WTC11 (cell line): ENCODE measurements around the gene GALNT18. TPM values are rescaled to one million over a fixed set of nuclear protein-coding genes. Genes with fewer than 3 reads are reported as not detected.

Source experiments
- ATAC-seq: fragments of 200-7000 bp; cut with Tn5 transposase; 2 replicates; pipeline ENCODE4 v1.10.0; 2021; ENCODE audit warnings: mild to moderate bottlenecking, moderate library complexity
- CTCF ChIA-PET: fragments of 300-600 bp; sonication (Branson Sonifier 250); formaldehyde crosslinking; loops from one replicate; lab custom pipeline; 2021; ENCODE audit warnings: antibody characterized with exemption; lab: Charles Lee
- POLR2A ChIA-PET: fragments of 350-600 bp; sonication (Branson Sonifier 250); formaldehyde crosslinking; loops from one replicate; lab custom pipeline; 2021; ENCODE audit warnings: antibody characterized with exemption; lab: Charles Lee
- DNase-seq: peaks from one replicate; pipeline ENCODE4 v3.0.0; 2021; ENCODE audit warnings: low spot score
- H3K27ac Mint-ChIP-seq: 2 replicates; pipeline ENCODE4 v1.8.0; 2021; ENCODE audit warnings: mixed read lengths
- H3K27me3 Mint-ChIP-seq: 2 replicates; pipeline ENCODE4 v1.8.0; 2021; ENCODE audit warnings: low read depth, mild to moderate bottlenecking, moderate library complexity, mixed read lengths
- H3K36me3 Mint-ChIP-seq: 2 replicates; pipeline ENCODE4 v1.8.0; 2021; ENCODE audit warnings: mixed read lengths
- H3K4me1 Mint-ChIP-seq: 2 replicates; pipeline ENCODE4 v1.8.0; 2022; ENCODE audit warnings: mixed read lengths
- H3K4me3 Mint-ChIP-seq: 2 replicates; pipeline ENCODE4 v1.8.0; 2021; ENCODE audit warnings: mild to moderate bottlenecking, moderate library complexity, mixed read lengths
- H3K9me3 Mint-ChIP-seq: 2 replicates; pipeline ENCODE4 v1.8.0; 2021; ENCODE audit warnings: mixed read lengths
- ATF1 ChIP-seq: sonication (generic); formaldehyde crosslinking; IDR thresholded peaks from 2 replicates; pipeline ENCODE4 v1.8.1; 2023; ENCODE audit warnings: mild to moderate bottlenecking, moderate library complexity, missing genetic modification reagents
- ATF6 ChIP-seq: sonication (generic); formaldehyde crosslinking; IDR thresholded peaks from 2 replicates; pipeline ENCODE4 v1.8.1; 2023; ENCODE audit warnings: mild to moderate bottlenecking, missing genetic modification reagents
- E2F4 ChIP-seq: sonication (generic); formaldehyde crosslinking; IDR thresholded peaks from 2 replicates; pipeline ENCODE4 v1.8.1; 2022; ENCODE audit warnings: low read depth, mild to moderate bottlenecking, moderate library complexity, missing genetic modification reagents, borderline replicate concordance
- ETV6 ChIP-seq: sonication (generic); formaldehyde crosslinking; IDR thresholded peaks from 2 replicates; pipeline ENCODE4 v1.8.1; 2022; ENCODE audit warnings: mild to moderate bottlenecking, missing genetic modification reagents
- NR1H2 ChIP-seq: sonication (generic); formaldehyde crosslinking; IDR thresholded peaks from 2 replicates; pipeline ENCODE4 v1.9.0; 2021; ENCODE audit warnings: mild to moderate bottlenecking, moderate library complexity, missing genetic modification reagents
- NR2C2 ChIP-seq: sonication (generic); formaldehyde crosslinking; IDR thresholded peaks from 2 replicates; pipeline ENCODE4 v1.8.0; 2022; ENCODE audit warnings: mild to moderate bottlenecking, missing genetic modification reagents
- OVOL2 ChIP-seq: fragments of 250-450 bp; sonication (Bioruptor Pico); IDR thresholded peaks from 2 replicates; pipeline ENCODE4 v1.9.0; 2021; ENCODE audit warnings: mild to moderate bottlenecking, borderline replicate concordance
- PRDM15 ChIP-seq: sonication (generic); formaldehyde crosslinking; IDR thresholded peaks from 2 replicates; pipeline ENCODE4 v1.8.0; 2022; ENCODE audit warnings: missing genetic modification reagents
- RELA ChIP-seq: sonication (generic); formaldehyde crosslinking; IDR thresholded peaks from 2 replicates; pipeline ENCODE4 v1.8.1; 2022; ENCODE audit warnings: missing genetic modification reagents, mild to moderate bottlenecking, borderline replicate concordance
- TEAD4 ChIP-seq: sonication (generic); formaldehyde crosslinking; IDR thresholded peaks from 2 replicates; pipeline ENCODE4 v1.8.0; 2022; ENCODE audit warnings: mild to moderate bottlenecking, missing genetic modification reagents
- ZMAT4 ChIP-seq: fragments of 250-450 bp; sonication (Bioruptor Pico); IDR thresholded peaks from 2 replicates; pipeline ENCODE4 v1.9.0; 2021; ENCODE audit warnings: mild to moderate bottlenecking
- ZNF232 ChIP-seq: sonication (generic); formaldehyde crosslinking; IDR thresholded peaks from 2 replicates; pipeline ENCODE4 v1.8.0; 2022; ENCODE audit warnings: mild to moderate bottlenecking, missing genetic modification reagents
- ZNF263 ChIP-seq: sonication (generic); formaldehyde crosslinking; IDR thresholded peaks from 2 replicates; pipeline ENCODE4 v1.8.1; 2022; ENCODE audit warnings: low read depth, mild to moderate bottlenecking, moderate library complexity, missing genetic modification reagents
- total RNA-seq: library from RNA; stranded (reverse); gene quantifications from 3 replicates; pipeline ENCODE4 v1.2.3, GENCODE V29; 2021
- TF ChIP-seq, protein P1 (sequence below): sonication (generic); formaldehyde crosslinking; IDR thresholded peaks from 2 replicates; pipeline ENCODE4 v1.8.1; 2023; ENCODE audit warnings: mild to moderate bottlenecking, moderate library complexity, missing genetic modification reagents
- TF ChIP-seq, protein P2 (sequence below): sonication (generic); formaldehyde crosslinking; IDR thresholded peaks from 2 replicates; pipeline ENCODE4 v1.8.1; 2023; ENCODE audit warnings: mild to moderate bottlenecking, missing genetic modification reagents, borderline replicate concordance

Gene GALNT18
- total RNA-seq, 1 experiment from 2014 or later, result 5.0 TPM

DNA sequence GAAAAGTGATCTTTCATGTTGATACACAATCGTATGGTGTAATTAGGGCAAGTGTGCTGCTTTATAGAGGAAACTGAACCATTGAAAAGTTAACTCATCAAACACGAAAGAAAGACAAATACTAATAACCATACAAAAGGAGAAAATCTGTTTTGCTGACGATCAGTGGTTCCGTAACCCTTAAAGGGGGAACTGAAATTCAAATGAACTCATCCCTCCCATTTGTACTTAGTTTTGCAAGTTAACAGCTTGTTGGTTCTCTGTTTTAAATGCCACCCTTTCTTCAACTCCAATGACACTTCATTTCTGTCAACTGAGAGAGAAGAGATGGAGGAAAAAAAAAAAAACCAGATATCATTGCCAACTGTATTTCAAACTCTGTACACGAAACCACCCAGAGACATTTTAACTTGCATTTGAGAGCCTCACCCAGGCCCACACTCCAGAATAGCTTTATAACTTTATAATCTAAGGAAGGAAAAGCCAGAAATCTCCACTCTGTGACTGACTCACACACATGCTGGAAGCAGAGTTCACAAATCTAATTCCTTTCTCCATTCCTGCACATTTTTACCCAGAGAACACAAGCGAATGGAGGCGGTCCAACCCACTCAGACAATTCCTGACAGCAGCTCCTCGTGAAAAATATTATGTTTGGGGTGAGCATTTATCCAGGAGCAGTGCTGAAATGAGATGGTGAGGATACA is 251.4 kb downstream of the GALNT18 start (continued):
- no peak for TF ChIP-seq ETV6 (CRISPR knock-in tag)
- TF ChIP-seq, protein P1, sequence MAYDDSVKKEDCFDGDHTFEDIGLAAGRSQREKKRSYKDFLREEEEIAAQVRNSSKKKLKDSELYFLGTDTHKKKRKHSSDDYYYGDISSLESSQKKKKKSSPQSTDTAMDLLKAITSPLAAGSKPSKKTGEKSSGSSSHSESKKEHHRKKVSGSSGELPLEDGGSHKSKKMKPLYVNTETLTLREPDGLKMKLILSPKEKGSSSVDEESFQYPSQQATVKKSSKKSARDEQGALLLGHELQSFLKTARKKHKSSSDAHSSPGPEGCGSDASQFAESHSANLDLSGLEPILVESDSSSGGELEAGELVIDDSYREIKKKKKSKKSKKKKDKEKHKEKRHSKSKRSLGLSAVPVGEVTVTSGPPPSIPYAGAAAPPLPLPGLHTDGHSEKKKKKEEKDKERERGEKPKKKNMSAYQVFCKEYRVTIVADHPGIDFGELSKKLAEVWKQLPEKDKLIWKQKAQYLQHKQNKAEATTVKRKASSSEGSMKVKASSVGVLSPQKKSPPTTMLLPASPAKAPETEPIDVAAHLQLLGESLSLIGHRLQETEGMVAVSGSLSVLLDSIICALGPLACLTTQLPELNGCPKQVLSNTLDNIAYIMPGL (CRISPR knock-in tag), result no peak
- no peak for TF ChIP-seq ATF1 (CRISPR knock-in tag)
- TF ChIP-seq OVOL2 (CRISPR knock-in tag), result no peak

DNA sequence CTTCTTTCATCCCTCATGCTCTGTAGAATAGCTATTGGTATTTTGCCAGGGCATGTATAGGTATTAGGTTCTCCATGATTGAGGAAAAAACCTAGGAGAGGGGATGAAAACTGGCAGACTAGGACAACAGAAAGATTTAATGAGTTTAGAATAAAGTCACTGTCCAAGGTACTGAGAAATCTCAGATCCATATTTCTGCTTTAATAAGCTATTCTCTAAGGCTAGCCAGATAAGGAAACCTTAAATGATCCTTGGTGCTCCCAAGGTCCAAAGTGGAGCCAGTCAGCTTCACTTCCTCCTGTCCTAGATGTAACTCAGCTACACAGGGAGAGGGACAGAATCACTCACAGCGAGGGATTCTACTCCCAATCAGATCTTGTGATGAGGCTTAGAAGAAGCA is 255.0 kb downstream of the GALNT18 start:
- ChIA-PET CTCF (interaction anchor here (0.6 kb wide), 1 partner anchor 41 kb away, joined by 3 read pairs; no protein-coding TSS in a partner anchor), POLR2A (no interaction called here)
- ATAC-seq, result no peak

DNA sequence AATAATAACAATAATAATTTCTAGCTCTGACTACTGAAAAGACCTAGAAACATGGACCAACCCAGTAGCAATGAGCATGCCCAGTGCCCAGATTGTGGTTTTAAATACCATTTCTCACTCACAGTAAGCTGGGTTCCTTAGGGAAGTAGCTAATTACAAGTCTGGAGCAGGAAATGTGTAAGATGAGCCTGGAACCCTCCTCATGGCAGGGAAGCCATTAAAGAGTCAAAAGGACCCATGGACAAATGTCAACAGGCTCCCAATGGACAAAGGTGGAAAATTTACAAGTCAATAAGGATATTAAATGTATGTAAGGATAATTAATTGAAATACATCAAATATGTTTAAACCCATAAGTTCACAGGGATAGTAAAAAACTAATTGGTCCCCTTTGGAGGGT is 258.1 kb downstream of the GALNT18 start:
- ChIA-PET POLR2A (no interaction called here), CTCF (no interaction called here)
- peaks cover 27% of the 10 kb centered on the region for H3K27me3 Mint-ChIP-seq
- H3K36me3 Mint-ChIP-seq, result no peaks in the 10 kb centered on the region
- ATAC-seq (peak; percentile 77), DNase-seq (no peak)
- peaks cover 31% of the 10 kb centered on the region for H3K4me1 Mint-ChIP-seq
- TF ChIP-seq, protein P2, sequence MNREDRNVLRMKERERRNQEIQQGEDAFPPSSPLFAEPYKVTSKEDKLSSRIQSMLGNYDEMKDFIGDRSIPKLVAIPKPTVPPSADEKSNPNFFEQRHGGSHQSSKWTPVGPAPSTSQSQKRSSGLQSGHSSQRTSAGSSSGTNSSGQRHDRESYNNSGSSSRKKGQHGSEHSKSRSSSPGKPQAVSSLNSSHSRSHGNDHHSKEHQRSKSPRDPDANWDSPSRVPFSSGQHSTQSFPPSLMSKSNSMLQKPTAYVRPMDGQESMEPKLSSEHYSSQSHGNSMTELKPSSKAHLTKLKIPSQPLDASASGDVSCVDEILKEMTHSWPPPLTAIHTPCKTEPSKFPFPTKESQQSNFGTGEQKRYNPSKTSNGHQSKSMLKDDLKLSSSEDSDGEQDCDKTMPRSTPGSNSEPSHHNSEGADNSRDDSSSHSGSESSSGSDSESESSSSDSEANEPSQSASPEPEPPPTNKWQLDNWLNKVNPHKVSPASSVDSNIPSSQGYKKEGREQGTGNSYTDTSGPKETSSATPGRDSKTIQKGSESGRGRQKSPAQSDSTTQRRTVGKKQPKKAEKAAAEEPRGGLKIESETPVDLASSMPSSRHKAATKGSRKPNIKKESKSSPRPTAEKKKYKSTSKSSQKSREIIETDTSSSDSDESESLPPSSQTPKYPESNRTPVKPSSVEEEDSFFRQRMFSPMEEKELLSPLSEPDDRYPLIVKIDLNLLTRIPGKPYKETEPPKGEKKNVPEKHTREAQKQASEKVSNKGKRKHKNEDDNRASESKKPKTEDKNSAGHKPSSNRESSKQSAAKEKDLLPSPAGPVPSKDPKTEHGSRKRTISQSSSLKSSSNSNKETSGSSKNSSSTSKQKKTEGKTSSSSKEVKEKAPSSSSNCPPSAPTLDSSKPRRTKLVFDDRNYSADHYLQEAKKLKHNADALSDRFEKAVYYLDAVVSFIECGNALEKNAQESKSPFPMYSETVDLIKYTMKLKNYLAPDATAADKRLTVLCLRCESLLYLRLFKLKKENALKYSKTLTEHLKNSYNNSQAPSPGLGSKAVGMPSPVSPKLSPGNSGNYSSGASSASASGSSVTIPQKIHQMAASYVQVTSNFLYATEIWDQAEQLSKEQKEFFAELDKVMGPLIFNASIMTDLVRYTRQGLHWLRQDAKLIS (CRISPR knock-in tag), result no peak
- TF ChIP-seq ETV6 (CRISPR knock-in tag) (0 out of 2 replicates have a peak, but pooled peaks have one; percentile 27), NR2C2 (CRISPR knock-in tag) (no peak), PRDM15 (CRISPR knock-in tag) (no peak), E2F4 (CRISPR knock-in tag) (no peak), ZNF232 (CRISPR knock-in tag) (no peak)
- H3K27ac Mint-ChIP-seq, result no peak overlapping the region
- H3K9me3 Mint-ChIP-seq, result peaks cover 14% of the 10 kb centered on the region
- no peak overlapping the region for H3K4me3 Mint-ChIP-seq

More for the DNA sequence above, 255.0 kb downstream of the GALNT18 start:
- H3K27ac Mint-ChIP-seq, result no peak overlapping the region
- H3K4me1 Mint-ChIP-seq, result peaks cover 33% of the 10 kb centered on the region
- DNase-seq, result no peak
- H3K27me3 Mint-ChIP-seq, result peaks cover 44% of the 10 kb centered on the region
- peaks cover 14% of the 10 kb centered on the region for H3K9me3 Mint-ChIP-seq
- H3K36me3 Mint-ChIP-seq, result no peaks in the 10 kb centered on the region
- H3K4me3 Mint-ChIP-seq, result no peak overlapping the region
- TF ChIP-seq ZNF263, result no peak
- TF ChIP-seq RELA (CRISPR knock-in tag), result no peak
- TF ChIP-seq ZMAT4, result no peak
- no peak for TF ChIP-seq TEAD4 (CRISPR knock-in tag)
- TF ChIP-seq ATF6 (CRISPR knock-in tag), result no peak
- TF ChIP-seq NR1H2 (CRISPR knock-in tag), result no peak
